Aorta (tissue), 5 donors: ENCODE data around the gene STMN3. TPM values are rescaled to one million over a fixed set of nuclear protein-coding genes. Genes with fewer than 3 reads are reported as not detected.
"Not testable (repeated sequence)": the region's sequence is repeated elsewhere in the genome, so short reads cannot be mapped to it uniquely, and the experiment has no call there.

Experiments
- ATAC-seq: fragments of 200-7000 bp; cut with Tn5 transposase; one replicate; pipeline ENCODE4 v1.9.1; 2022; ENCODE audit warnings: moderate library complexity; ENCODE audit not compliant: low FRiP score
- DNase-seq, 2 donors: peaks; one replicate each; pipeline ENCODE4 v3.0.0-alpha.2; 2020
- H3K27ac ChIP-seq, 2 donors: one replicate each; pipeline ENCODE4 v1.5.1; 2013; ENCODE audit warnings: low read length in 2 of 2, mild to moderate bottlenecking in 2 of 2, moderate library complexity in 2 of 2, control low read depth in 1 of 2, inconsistent platforms in 1 of 2, low read depth in 1 of 2
- H3K27me3 ChIP-seq, 2 donors: one replicate each; pipeline ENCODE4 v1.6.1; 2013; ENCODE audit warnings: control low read depth in 1 of 2, low read length in 1 of 2, mild to moderate bottlenecking in 1 of 2, moderate library complexity in 1 of 2; ENCODE audit not compliant: insufficient read depth in 2 of 2, control insufficient read depth in 1 of 2
- H3K36me3 ChIP-seq, 2 donors: one replicate each; pipeline ENCODE4 v1.6.1; 2013; ENCODE audit warnings: control low read depth in 1 of 2, low read length in 1 of 2, mild to moderate bottlenecking in 1 of 2; ENCODE audit not compliant: insufficient read depth in 2 of 2, control insufficient read depth in 1 of 2
- H3K4me1 ChIP-seq, 2 donors: one replicate each; pipeline ENCODE4 v1.6.1; 2013; ENCODE audit warnings: low read length in 2 of 2, control low read depth in 1 of 2, mild to moderate bottlenecking in 1 of 2, moderate library complexity in 1 of 2; ENCODE audit not compliant: insufficient read depth in 2 of 2, control insufficient read depth in 1 of 2
- H3K4me3 ChIP-seq, 2 donors: one replicate each; pipeline ENCODE4 v1.5.1; 2013; ENCODE audit warnings: low read length in 2 of 2, control low read depth in 1 of 2, mild to moderate bottlenecking in 1 of 2
- H3K9me3 ChIP-seq: one replicate; pipeline ENCODE4 v1.6.1; 2013; ENCODE audit warnings: mild to moderate bottlenecking, low read length; ENCODE audit not compliant: control insufficient read depth
- WGBS, 2 donors: extraction: QIAGEN DNeasy Blood & Tissue Kit; methylation state at CpG; one replicate each; pipeline ENCODE4 v1.1.7; 2013; 5-methylcytosine and 5-hydroxymethylcytosine counted together
- intact Hi-C, 2 donors: fragments of 100-400 bp; cut with DNase I; formaldehyde crosslinking; loops; one replicate each; pipeline versions ENCODE4 v1.14.2 to v1.15.0; 2022
- polyA plus RNA-seq, 2 donors: library from polyadenylated mRNA; stranded (reverse); fragments of 200-250 nt; gene quantifications; one replicate each; pipeline ENCODE4 v1.2.3, GENCODE V29; 2013
- total RNA-seq, 2 donors: library from RNA; stranded (reverse); fragmentation: NEBNext Ultra II Directional; extraction: Animal tissue kit (Norgen Biotek cat#: 25700); gene quantifications; one replicate each; pipeline ENCODE4 v1.2.1, GENCODE V29; 2021
- donor health status: healthy with polysubstance abuse.
- donor health status: Bipolar disorder and iron deficiency.
- donor health status: DM: no; HTN: no; CAD: no.
- donor health status: DM: no; HTN: no; CAD: no.
- donor health status: DM: yes; HTN: yes; CAD: no.

Gene STMN3
- total and polyA plus RNA-seq, 4 donors, result 10.5 to 31.2 (median 18.7) TPM

DNA sequence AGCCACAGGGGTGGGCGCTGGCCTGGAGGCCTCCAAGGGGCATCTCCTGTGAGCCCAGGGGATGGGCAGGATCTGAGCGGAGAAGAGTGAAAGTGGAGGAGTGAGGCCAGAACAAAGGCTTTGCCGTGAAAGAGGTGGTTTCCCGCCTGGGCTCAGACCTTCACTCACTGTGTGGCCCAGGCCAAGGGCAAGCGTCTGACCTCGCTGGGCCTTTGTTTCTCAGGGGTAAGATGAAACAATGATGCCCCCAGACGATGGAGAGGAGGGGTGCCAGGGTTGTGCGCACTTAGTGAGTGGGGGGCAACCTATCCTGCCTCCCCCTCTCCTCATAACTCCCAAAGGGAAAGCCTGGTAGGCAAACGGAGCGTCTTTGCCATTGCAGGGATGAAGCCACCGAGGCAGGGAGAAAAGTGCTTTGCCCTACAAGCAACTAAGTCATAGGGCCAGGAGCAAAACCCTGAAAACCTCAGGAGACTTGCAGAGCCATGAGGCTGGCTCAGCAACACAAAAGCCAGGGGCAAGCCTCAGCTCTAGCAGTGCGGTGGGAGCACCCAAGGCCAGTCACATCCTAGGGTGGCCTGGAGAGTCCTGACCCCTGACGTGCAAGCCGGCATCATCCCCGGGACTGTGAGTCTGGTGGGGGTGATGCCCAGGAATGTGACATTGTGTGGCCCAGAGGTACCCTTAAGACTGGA, 897 bp upstream of the STMN3 start:
- Histone ChIP-seq H3K4me1 (no peaks in the 10 kb centered on the region), H3K27me3 (no peaks in the 10 kb centered on the region), H3K4me3 (no peak overlapping the region), H3K27ac (no peak overlapping the region), H3K36me3 (no peaks in the 10 kb centered on the region), H3K9me3 (no peaks in the 10 kb centered on the region)
- ATAC-seq, result no peak
- WGBS, 2 donors, result 58 to 61% methylated on average over 14 to 15 of the region's 15 CpGs
- intact Hi-C loops, result loop anchor here in 1 of 2 donors (10.0 kb wide), 1 partner anchor 119 kb away; the partner anchor contains the start of gene PTK6
- no peak for DNase-seq

DNA sequence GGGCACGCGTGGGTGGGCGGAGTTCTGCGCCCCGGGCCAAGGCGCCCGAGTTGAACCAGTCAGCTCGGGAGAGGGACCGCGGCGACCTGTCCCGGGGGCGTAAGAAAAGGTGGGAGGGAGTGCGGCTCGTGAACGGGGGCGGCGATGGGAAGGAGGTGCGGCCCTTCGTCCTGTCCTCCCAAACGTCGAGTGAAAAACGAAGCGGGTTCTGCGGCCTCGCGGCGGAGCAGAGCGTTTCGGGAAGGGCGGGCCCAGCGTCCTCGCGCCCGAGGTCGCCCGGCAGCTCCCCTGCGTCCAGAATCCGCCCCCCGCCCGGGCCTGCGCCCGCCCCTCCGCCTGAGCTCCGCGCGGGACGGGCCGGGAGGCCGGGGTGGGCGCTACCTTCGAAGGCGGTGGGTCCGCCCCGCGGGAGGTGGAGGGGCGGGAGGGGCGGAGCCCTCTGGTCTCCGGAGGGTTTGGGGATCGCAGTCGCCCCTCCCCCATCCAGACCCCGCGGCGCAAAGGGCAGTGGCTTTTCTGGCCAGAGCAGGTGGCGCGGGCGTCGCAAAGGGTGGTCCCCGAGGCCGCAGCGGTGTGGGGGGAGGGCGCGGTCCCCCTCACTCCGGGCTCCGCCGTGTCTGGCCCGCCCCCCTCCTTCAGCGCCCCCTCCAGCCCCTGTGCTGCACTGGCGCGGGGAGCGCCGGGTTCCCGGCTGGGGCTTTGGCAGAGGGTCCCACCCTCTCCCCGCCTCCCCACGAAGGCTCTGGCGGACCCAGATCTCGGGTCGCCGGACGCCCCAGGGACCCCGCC, 838 bp downstream of the STMN3 start:
- Histone ChIP-seq H3K27ac (no peak overlapping the region), H3K27me3 (no peaks in the 10 kb centered on the region), H3K4me1 (no peaks in the 10 kb centered on the region), H3K4me3 (peak overlapping the region; percentile 11 to 40), H3K9me3 (no peaks in the 10 kb centered on the region), H3K36me3 (no peaks in the 10 kb centered on the region)
- ATAC-seq (peak; percentile 36), DNase-seq (peak in 1 of 2 donors; percentile 79)
- intact Hi-C loops, result loop anchor here in 1 of 2 donors (10.0 kb wide), 1 partner anchor 118 kb away; the partner anchor contains the start of gene PTK6
- 0 to 1% methylated on average over 70 to 91 of the region's 91 CpGs for WGBS, 2 donors

DNA sequence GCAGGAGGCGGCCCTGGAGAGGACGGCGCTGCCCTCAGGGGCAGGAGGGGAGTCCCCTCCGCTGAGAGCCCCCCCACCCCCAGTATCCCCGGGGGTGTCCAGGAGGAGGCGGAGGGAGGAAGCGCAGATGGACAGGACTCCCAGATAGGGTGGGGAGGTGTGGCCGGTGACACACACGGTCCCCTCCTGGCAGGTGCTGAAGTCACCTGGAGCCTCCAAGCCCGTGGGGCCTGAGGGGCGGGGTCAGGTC, 1.4 kb downstream of the STMN3 start:
- Histone ChIP-seq H3K9me3 (no peaks in the 10 kb centered on the region), H3K4me3 (peak overlapping the region in 1 of 2 donors; percentile 40), H3K27ac (no peak overlapping the region), H3K27me3 (no peaks in the 10 kb centered on the region), H3K36me3 (no peaks in the 10 kb centered on the region), H3K4me1 (no peaks in the 10 kb centered on the region)
- 16 to 25% methylated on average over 11 of the region's 11 CpGs for WGBS, 2 donors
- DNase-seq (no peak), ATAC-seq (no peak)
- intact Hi-C loops, result loop anchor here in 1 of 2 donors (10.0 kb wide), 1 partner anchor 117 kb away; the partner anchor contains the start of gene PTK6

DNA sequence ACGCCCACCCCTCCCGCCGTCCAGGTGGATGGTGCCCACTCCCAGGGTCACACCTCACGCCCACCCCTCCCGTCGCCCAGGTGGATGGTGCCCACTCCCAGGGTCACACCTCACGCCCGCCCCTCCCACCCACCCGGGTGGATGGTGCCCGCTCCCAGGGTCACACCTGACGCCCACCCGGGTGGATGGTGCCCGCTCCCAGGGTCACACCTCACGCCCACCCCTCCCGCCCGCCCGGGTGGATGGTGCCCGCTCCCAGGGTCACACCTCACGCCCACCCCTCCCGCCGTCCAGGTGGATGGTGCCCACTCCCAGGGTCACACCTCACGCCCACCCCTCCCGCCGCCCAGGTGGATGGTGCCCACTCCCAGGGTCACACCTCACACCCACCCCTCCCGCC, 2.7 kb downstream of the STMN3 start:
- 93 to 94% methylated on average over 13 to 25 of the region's 25 CpGs for WGBS, 2 donors
- H3K36me3 ChIP-seq, H3K27ac ChIP-seq, H3K9me3 ChIP-seq, H3K4me1 ChIP-seq, H3K27me3 ChIP-seq, H3K4me3 ChIP-seq, DNase-seq, ATAC-seq: not testable (repeated sequence)
- intact Hi-C loops, result loop anchor here in 1 of 2 donors (10.0 kb wide), 1 partner anchor 116 kb away; the partner anchor contains the start of gene PTK6

DNA sequence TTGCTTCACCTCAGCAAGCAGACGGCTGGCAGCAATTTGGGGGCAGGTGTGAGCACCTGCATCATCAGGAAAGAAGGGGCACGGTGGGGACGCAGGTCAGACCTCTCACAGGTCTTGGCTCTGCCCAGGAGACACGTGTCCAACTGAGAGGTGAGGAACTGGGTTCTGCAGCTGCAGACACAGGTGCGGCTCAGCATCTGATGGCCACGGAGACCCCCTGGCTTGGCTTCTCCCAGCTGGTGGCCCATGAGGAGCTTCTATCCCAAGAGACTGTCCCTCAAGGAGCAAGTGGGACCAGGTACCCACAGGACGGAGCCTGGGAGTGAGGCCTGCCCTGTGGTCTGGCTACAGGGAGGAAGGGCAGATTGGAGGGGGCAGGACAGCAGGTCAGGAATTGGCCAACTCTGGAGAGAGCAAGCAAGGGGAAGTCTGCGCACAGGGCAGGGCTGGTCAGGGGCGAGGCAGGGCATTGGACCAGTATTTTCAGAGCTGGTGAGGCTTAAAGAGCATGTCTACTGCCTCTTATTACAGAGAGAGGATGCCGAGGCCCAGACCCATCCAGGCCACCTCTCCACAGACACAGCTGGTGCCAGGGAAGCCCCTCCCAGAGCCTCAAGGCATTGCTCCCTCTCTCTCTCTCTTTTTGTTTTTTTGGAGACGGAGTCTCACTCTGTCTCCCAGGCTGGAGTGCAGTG, 4.2 kb downstream of the STMN3 start:
- 86 to 90% methylated on average over 11 of the region's 11 CpGs for WGBS, 2 donors
- no peak for ATAC-seq

DNA sequence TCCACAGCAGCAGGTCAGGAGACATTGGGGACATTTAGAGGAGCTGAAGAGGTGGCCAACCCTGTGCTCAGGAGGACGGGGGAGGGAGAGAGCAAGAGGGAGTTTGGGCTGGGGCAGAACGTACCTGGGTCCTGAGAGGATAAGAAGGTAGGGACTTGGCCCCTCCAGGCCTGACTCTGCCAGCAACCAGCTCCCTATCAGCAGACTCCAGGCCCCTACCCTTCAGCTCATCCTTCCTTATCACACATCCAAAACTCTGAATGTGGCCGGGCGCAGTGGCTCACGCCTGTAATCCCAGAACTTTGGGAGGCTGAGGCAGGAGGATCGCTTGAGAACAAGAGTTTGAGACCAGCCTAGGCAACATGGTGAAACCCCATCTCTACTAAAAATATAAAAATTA, 5.0 kb downstream of the STMN3 start:
- 92 to 94% methylated on average over 6 of the region's 6 CpGs for WGBS, 2 donors
- Histone ChIP-seq H3K9me3 (no peaks in the 10 kb centered on the region), H3K27ac (no peak overlapping the region), H3K36me3 (no peaks in the 10 kb centered on the region), H3K27me3 (no peaks in the 10 kb centered on the region), H3K4me1 (no peaks in the 10 kb centered on the region), H3K4me3 (no peak overlapping the region)
- DNase-seq, result no peak
- intact Hi-C loops, result no loop called here
- ATAC-seq, result no peak

More for the DNA sequence above, 4.2 kb downstream of the STMN3 start:
- no peak for DNase-seq
- Histone ChIP-seq H3K4me1 (no peaks in the 10 kb centered on the region), H3K27me3 (no peaks in the 10 kb centered on the region), H3K36me3 (no peaks in the 10 kb centered on the region), H3K9me3 (no peaks in the 10 kb centered on the region), H3K27ac (no peak overlapping the region), H3K4me3 (no peak overlapping the region)
- intact Hi-C loops, result no loop called here

DNA sequence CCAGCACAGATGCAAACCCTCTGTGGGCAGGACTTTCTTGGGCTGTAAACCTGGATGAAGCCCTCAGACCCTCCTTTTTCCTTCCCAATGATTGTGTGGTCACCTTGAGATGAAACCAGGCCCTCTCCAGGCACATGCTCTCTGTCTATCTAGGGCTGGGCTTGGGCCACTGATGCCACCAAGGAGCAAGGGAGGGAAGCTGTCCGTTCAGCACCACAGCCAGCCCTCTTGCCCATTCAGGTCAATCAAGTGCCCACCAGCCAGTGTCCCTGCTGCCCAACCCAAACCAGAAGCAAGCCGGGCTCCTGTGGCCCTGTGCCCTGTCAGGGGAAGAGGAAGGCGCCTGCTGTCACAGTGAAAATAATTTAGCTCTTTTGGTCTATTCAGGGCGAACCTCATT, 8.0 kb downstream of the STMN3 start:
- 86 to 88% methylated on average over 4 of the region's 4 CpGs for WGBS, 2 donors
- Histone ChIP-seq H3K4me3 (no peak overlapping the region), H3K36me3 (no peaks in the 10 kb centered on the region), H3K4me1 (no peaks in the 10 kb centered on the region), H3K27ac (no peak overlapping the region), H3K27me3 (no peaks in the 10 kb centered on the region), H3K9me3 (no peaks in the 10 kb centered on the region)
- DNase-seq (no peak), ATAC-seq (no peak)
- intact Hi-C loops, result no loop called here

DNA sequence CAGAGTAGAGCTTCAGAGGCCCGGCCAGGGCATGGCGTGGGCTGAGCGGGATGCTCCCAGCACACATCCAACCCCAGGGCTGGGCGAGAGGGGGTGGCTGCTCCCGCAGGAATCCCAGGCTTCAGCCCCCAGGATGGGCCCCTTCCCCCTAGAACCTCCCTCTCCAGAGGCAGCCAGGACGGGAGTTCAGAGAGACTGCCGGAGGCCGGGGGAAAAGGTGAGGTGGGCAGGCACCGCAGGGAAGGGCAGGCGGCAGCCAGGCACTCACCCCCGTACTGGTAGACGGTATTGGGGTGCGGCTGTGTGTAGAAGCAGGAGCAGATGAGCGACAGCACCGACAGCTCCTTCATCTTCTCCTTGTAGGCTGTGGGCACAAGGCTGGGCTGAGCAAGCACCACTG, 9.3 kb downstream of the STMN3 start:
- ATAC-seq, result no peak
- Histone ChIP-seq H3K4me3 (no peak overlapping the region), H3K27me3 (no peaks in the 10 kb centered on the region), H3K36me3 (no peaks in the 10 kb centered on the region), H3K4me1 (no peaks in the 10 kb centered on the region), H3K9me3 (no peaks in the 10 kb centered on the region), H3K27ac (no peak overlapping the region)
- whole genome bisulfite sequencing, 2 donors, result 93 to 95% methylated on average over 15 of the region's 15 CpGs
- no peak for DNase-seq
- intact Hi-C loops, result no loop called here
